ENCODE data around the gene CCDC117. TPM values are rescaled to one million over a fixed set of nuclear protein-coding genes. Genes with fewer than 3 reads are reported as not detected.

The CCDC117 gene
- 10 to 100 TPM; 19.9 to 27.4 (median 20.1) TPM for total RNA-seq

GRCh38 chr22:28772633-28773460, at the start of gene CCDC117:
TSS of gene CCDC117 (plus strand) at chr22:28772695. CDS start at chr22:28772850, 155 bp downstream.
- peak within 1 kb of the TSS; percentile 97 to 100 (median 99) for H3K27ac ChIP-seq (replicated peaks in 1 of 4)
- H3K4me3 ChIP-seq: peak within 1 kb of the TSS; percentile 85 to 96 (median 92)
- DNase-seq (ENCODE audit: extremely low spot score): peak; percentile 98
- H3K4me1 ChIP-seq: peaks cover 21 to 42% (median 36%) of the 10 kb centered on the region in 4 donors
- H3K36me3 ChIP-seq: peaks cover 0 to 26% (median 17%) of the 10 kb centered on the region in 4 donors
- no peaks in the 10 kb centered on the region for H3K27me3 ChIP-seq
- peak in 2 of 3 experiments; percentile 30 for TF ChIP-seq CTCF (IDR thresholded peaks at IDR 0.05)
- TF ChIP-seq EP300 (IDR thresholded peaks at IDR 0.05): no peak
- TF ChIP-seq POLR2A (IDR thresholded peaks at IDR 0.05; ENCODE audit: low read depth): peak; percentile 72
- peak; percentile 92 to 99 for TF ChIP-seq POLR2AphosphoS5 (IDR thresholded peaks at IDR 0.05)
- under 1% methylated on average over 37 of the region's 92 CpGs for WGBS
- H3K9me3 ChIP-seq: no peaks in the 10 kb centered on the region
- intact Hi-C loops (cut with DNase I): no loop called here

- Histone ChIP-seq H3K9me3 (no peaks in the 10 kb centered on the region), H3K36me3 (no peaks in the 10 kb centered on the region), H3K27ac (replicated peaks in 1 of 4) (no peak overlapping the region), H3K27me3 (no peaks in the 10 kb centered on the region), H3K4me3 (no peak overlapping the region), H3K4me1 (no peaks in the 10 kb centered on the region)
- intact Hi-C loops (cut with DNase I): no loop called here
- TF ChIP-seq CTCF (IDR thresholded peaks at IDR 0.05): no peak
- TF ChIP-seq POLR2AphosphoS5 (IDR thresholded peaks at IDR 0.05): no peak
- no peak for TF ChIP-seq POLR2A (IDR thresholded peaks at IDR 0.05; ENCODE audit: low read depth)
- no peak for TF ChIP-seq EP300 (IDR thresholded peaks at IDR 0.05)
- DNase-seq (ENCODE audit: extremely low spot score): no peak
- WGBS: 94% methylated on average over 1 of the region's 1 CpG
Observed at GRCh38 chr22:28728002-28728401, 44.5 kb upstream of the CCDC117 start.

GRCh38 chr22:28728621-28729313, 43.7 kb upstream of the CCDC117 start:
- no peak for DNase-seq (ENCODE audit: extremely low spot score)
- Histone ChIP-seq H3K4me3 (no peak overlapping the region), H3K9me3 (no peaks in the 10 kb centered on the region), H3K27ac (replicated peaks in 1 of 4) (no peak overlapping the region), H3K4me1 (no peaks in the 10 kb centered on the region), H3K27me3 (no peaks in the 10 kb centered on the region), H3K36me3 (no peaks in the 10 kb centered on the region)
- WGBS: 94% methylated on average over 10 of the region's 10 CpGs
- intact Hi-C loops (cut with DNase I): no loop called here
- TF ChIP-seq CTCF (IDR thresholded peaks at IDR 0.05) (no peak), POLR2AphosphoS5 (IDR thresholded peaks at IDR 0.05) (no peak), EP300 (IDR thresholded peaks at IDR 0.05) (no peak), POLR2A (IDR thresholded peaks at IDR 0.05; ENCODE audit: low read depth) (no peak)

GRCh38 chr22:28730179-28730578, 42.3 kb upstream of the CCDC117 start:
- no peak for DNase-seq (ENCODE audit: extremely low spot score)
- no peaks in the 10 kb centered on the region for H3K36me3 ChIP-seq
- 98% methylated on average over 3 of the region's 3 CpGs for WGBS
- no peak overlapping the region for H3K27ac ChIP-seq (replicated peaks in 1 of 4)
- H3K4me1 ChIP-seq: no peaks in the 10 kb centered on the region
- H3K4me3 ChIP-seq: no peak overlapping the region
- H3K9me3 ChIP-seq: no peaks in the 10 kb centered on the region
- no peaks in the 10 kb centered on the region for H3K27me3 ChIP-seq
- TF ChIP-seq CTCF (IDR thresholded peaks at IDR 0.05) (no peak), POLR2AphosphoS5 (IDR thresholded peaks at IDR 0.05) (no peak), EP300 (IDR thresholded peaks at IDR 0.05) (no peak), POLR2A (IDR thresholded peaks at IDR 0.05; ENCODE audit: low read depth) (no peak)
- intact Hi-C loops (cut with DNase I): no loop called here
